ENCODE results near the gene SLC26A6.

DNA sequence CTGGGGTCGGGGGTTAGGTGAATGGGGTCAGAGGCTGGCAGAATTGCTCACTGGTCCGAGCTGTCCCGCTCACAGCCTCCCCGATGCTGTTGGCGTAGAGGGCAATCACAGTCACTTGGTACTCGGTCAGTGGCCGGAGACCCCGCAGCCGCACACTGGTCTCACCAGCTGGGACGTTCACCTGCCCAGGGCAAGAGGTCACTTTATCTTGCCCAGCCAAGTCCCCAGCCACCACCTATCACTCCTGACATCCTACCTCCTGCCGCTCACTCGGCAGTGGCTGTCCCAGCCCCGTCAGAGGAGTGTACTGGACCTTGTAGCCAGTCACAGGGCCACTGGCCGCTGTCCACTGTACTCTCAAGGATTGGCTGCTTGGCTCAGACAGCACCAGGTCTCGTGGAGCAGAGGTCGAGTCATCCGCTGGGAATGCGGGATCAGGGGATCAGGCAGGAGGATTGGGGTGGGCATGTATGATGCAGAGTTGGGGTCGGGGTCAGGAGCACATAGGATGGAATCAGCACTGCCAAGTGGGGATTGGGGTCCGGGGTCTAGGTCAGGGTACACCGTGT lies 42.7 kb downstream of the SLC26A6 start:
- TF ChIP-seq, protein P1, sequence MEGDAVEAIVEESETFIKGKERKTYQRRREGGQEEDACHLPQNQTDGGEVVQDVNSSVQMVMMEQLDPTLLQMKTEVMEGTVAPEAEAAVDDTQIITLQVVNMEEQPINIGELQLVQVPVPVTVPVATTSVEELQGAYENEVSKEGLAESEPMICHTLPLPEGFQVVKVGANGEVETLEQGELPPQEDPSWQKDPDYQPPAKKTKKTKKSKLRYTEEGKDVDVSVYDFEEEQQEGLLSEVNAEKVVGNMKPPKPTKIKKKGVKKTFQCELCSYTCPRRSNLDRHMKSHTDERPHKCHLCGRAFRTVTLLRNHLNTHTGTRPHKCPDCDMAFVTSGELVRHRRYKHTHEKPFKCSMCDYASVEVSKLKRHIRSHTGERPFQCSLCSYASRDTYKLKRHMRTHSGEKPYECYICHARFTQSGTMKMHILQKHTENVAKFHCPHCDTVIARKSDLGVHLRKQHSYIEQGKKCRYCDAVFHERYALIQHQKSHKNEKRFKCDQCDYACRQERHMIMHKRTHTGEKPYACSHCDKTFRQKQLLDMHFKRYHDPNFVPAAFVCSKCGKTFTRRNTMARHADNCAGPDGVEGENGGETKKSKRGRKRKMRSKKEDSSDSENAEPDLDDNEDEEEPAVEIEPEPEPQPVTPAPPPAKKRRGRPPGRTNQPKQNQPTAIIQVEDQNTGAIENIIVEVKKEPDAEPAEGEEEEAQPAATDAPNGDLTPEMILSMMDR (IDR thresholded peaks at IDR 0.05; ENCODE audit: insufficient read depth, low read length) = no peak
- TF ChIP-seq POLR2AphosphoS5 (IDR thresholded peaks at IDR 0.05; ENCODE audit: low read depth) = no peak
- TF ChIP-seq, protein P2, sequence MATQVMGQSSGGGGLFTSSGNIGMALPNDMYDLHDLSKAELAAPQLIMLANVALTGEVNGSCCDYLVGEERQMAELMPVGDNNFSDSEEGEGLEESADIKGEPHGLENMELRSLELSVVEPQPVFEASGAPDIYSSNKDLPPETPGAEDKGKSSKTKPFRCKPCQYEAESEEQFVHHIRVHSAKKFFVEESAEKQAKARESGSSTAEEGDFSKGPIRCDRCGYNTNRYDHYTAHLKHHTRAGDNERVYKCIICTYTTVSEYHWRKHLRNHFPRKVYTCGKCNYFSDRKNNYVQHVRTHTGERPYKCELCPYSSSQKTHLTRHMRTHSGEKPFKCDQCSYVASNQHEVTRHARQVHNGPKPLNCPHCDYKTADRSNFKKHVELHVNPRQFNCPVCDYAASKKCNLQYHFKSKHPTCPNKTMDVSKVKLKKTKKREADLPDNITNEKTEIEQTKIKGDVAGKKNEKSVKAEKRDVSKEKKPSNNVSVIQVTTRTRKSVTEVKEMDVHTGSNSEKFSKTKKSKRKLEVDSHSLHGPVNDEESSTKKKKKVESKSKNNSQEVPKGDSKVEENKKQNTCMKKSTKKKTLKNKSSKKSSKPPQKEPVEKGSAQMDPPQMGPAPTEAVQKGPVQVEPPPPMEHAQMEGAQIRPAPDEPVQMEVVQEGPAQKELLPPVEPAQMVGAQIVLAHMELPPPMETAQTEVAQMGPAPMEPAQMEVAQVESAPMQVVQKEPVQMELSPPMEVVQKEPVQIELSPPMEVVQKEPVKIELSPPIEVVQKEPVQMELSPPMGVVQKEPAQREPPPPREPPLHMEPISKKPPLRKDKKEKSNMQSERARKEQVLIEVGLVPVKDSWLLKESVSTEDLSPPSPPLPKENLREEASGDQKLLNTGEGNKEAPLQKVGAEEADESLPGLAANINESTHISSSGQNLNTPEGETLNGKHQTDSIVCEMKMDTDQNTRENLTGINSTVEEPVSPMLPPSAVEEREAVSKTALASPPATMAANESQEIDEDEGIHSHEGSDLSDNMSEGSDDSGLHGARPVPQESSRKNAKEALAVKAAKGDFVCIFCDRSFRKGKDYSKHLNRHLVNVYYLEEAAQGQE (IDR thresholded peaks at IDR 0.05; ENCODE audit: insufficient replicate concordance, low read depth) = no peak
